Liver (tissue), 9 donors: ENCODE measurements around the gene HS3ST2. TPM values are rescaled to one million over a fixed set of nuclear protein-coding genes. Genes with fewer than 3 reads are reported as not detected.
"Not testable (repeated sequence)": the region's sequence is repeated elsewhere in the genome, so short reads cannot be mapped to it uniquely, and the experiment has no call there.

ENCODE experiments used
- DNase-seq: peaks from one replicate; pipeline ENCODE4 v3.0.0-alpha.2; 2017; ENCODE audit warnings: low spot score
- H3K27ac ChIP-seq, 2 donors: one replicate each; pipeline ENCODE4 v1.7.0; 2013; ENCODE audit warnings: inconsistent platforms in 2 of 2, low read length in 2 of 2, control low read depth in 1 of 2, low read depth in 1 of 2, mild to moderate bottlenecking in 1 of 2
- H3K27me3 ChIP-seq, 4 donors: one replicate each; pipeline versions ENCODE4 v1.6.1 to v1.7.0; 2013; ENCODE audit warnings: low read length in 3 of 4, inconsistent platforms in 1 of 4, mild to moderate bottlenecking in 1 of 4, moderate library complexity in 1 of 4; ENCODE audit not compliant: control insufficient read depth in 4 of 4, insufficient read depth in 4 of 4
- H3K36me3 ChIP-seq, 4 donors: one replicate each; pipeline versions ENCODE4 v1.6.1 to v1.7.0; 2013; ENCODE audit warnings: low read length in 3 of 4, mild to moderate bottlenecking in 3 of 4, low read depth in 1 of 4, moderate library complexity in 1 of 4; ENCODE audit not compliant: control insufficient read depth in 4 of 4, insufficient read depth in 3 of 4
- H3K4me1 ChIP-seq, 4 donors: one replicate each; pipeline versions ENCODE4 v1.6.1 to v1.7.0; 2013; ENCODE audit warnings: low read length in 3 of 4, mild to moderate bottlenecking in 3 of 4, moderate library complexity in 1 of 4; ENCODE audit not compliant: control insufficient read depth in 4 of 4, insufficient read depth in 4 of 4
- H3K4me3 ChIP-seq, 3 donors: one replicate each; pipeline versions ENCODE4 v1.6.1 to v1.7.0; 2013; ENCODE audit warnings: low read length in 3 of 3, control low read depth in 1 of 3, low read depth in 1 of 3, mild to moderate bottlenecking in 1 of 3
- H3K9ac ChIP-seq, 2 donors: one replicate each; pipeline ENCODE4 v1.7.0; 2013; ENCODE audit warnings: low read length in 2 of 2, mild to moderate bottlenecking in 2 of 2, moderate library complexity in 2 of 2, control low read depth in 1 of 2, low read depth in 1 of 2
- H3K9me3 ChIP-seq, 4 donors: one replicate each; pipeline versions ENCODE4 v1.6.1 to v1.7.0; 2013; ENCODE audit warnings: low read length in 3 of 4; ENCODE audit not compliant: control insufficient read depth in 4 of 4
- EGR1 ChIP-seq, 2 donors: IDR thresholded peaks; 2 replicates each; pipeline ENCODE4 v1.6.1; 2016 to 2018; ENCODE audit warnings: antibody characterized with exemption in 2 of 2, low read depth in 2 of 2
- FOXA1 ChIP-seq: IDR thresholded peaks from 2 replicates; pipeline ENCODE4 v1.6.1; 2016; ENCODE audit warnings: antibody characterized with exemption
- FOXA2 ChIP-seq: IDR thresholded peaks from 2 replicates; pipeline ENCODE4 v1.6.1; 2016; ENCODE audit warnings: antibody characterized with exemption
- GABPA ChIP-seq, 2 donors: IDR thresholded peaks in 1 of 2; conservative IDR thresholded peaks in 1 of 2; 2 replicates each; pipeline ENCODE4 v1.6.1; 2016; ENCODE audit warnings: antibody characterized with exemption in 2 of 2, mild to moderate bottlenecking in 1 of 2, moderate library complexity in 1 of 2
- HNF4A ChIP-seq, 2 donors: conservative IDR thresholded peaks; 2 replicates each; pipeline ENCODE4 v1.6.1; 2016; ENCODE audit warnings: antibody characterized with exemption in 2 of 2, mild to moderate bottlenecking in 2 of 2
- HNF4G ChIP-seq: IDR thresholded peaks from 2 replicates; pipeline ENCODE4 v1.6.1; 2016; ENCODE audit warnings: antibody characterized with exemption
- JUND ChIP-seq, 2 donors: IDR thresholded peaks; 2 replicates each; pipeline ENCODE4 v1.6.1; 2016; ENCODE audit warnings: antibody characterized with exemption in 2 of 2
- NR2F2 ChIP-seq: IDR thresholded peaks from 2 replicates; pipeline ENCODE4 v1.6.1; 2016; ENCODE audit warnings: antibody characterized with exemption
- RAD21 ChIP-seq, 2 donors: IDR thresholded peaks; 2 replicates each; pipeline ENCODE4 v1.6.1; 2016; ENCODE audit warnings: antibody characterized with exemption in 2 of 2, mild to moderate bottlenecking in 2 of 2
- RXRA ChIP-seq, 2 donors: IDR thresholded peaks; 2 replicates each; pipeline ENCODE4 v1.6.1; 2017 to 2018; ENCODE audit warnings: antibody characterized with exemption in 2 of 2, mild to moderate bottlenecking in 1 of 2
- SP1 ChIP-seq: IDR thresholded peaks from 2 replicates; pipeline ENCODE4 v1.6.1; 2018; ENCODE audit warnings: antibody characterized with exemption, mild to moderate bottlenecking
- TAF1 ChIP-seq: conservative IDR thresholded peaks from 2 replicates; pipeline ENCODE4 v1.6.1; 2016; ENCODE audit warnings: antibody characterized with exemption, mild to moderate bottlenecking
- WGBS: extraction: QIAGEN DNeasy Blood & Tissue Kit; methylation state at CpG from one replicate; pipeline ENCODE4 v1.1.7; 2013; 5-methylcytosine and 5-hydroxymethylcytosine counted together
- polyA plus RNA-seq, 2 donors: library from polyadenylated mRNA; stranded (reverse) in 1 of 2; unstranded in 1 of 2; fragments of 200-250 nt in 1 of 2; fragments of >200 nt in 1 of 2; fragmentation: Nextera tagmentation in 1 of 2; extraction: Ambion mirVana in 1 of 2; gene quantifications; one replicate each; pipeline versions ENCODE4 v1.2.1 to v1.2.3, GENCODE V29; 2013 to 2015
- total RNA-seq, 2 donors: library from RNA; depleted of rRNA; stranded (reverse); fragments of >200 nt; gene quantifications; one replicate each; pipeline ENCODE4 v1.2.3, GENCODE V29; 2014
- TF ChIP-seq, protein P1 (sequence below): IDR thresholded peaks from 2 replicates; pipeline ENCODE4 v1.6.1; 2016; ENCODE audit warnings: antibody characterized with exemption
- TF ChIP-seq, protein P2 (sequence below): IDR thresholded peaks from 2 replicates; pipeline ENCODE4 v1.6.1; 2016; ENCODE audit warnings: antibody characterized with exemption
- TF ChIP-seq, protein P3 (sequence below): fragments of 150-350 bp; IDR thresholded peaks from 2 replicates; pipeline ENCODE4 v1.5.1; 2017; ENCODE audit warnings: improper control_type of control experiment, low read depth, low read length; ENCODE audit not compliant: missing input control
- TF ChIP-seq, protein P4 (sequence below): IDR thresholded peaks from 2 replicates; pipeline ENCODE4 v1.6.1; 2016; ENCODE audit warnings: antibody characterized with exemption
- TF ChIP-seq, protein P5 (sequence below): IDR thresholded peaks from 2 replicates; pipeline ENCODE4 v1.6.1; 2016; ENCODE audit warnings: antibody characterized with exemption, mild to moderate bottlenecking
- donor health status: healthy.
- donor health status: healthy.
- donor health status: healthy.
- donor health status: healthy.
- donor health status: healthy.

The HS3ST2 gene
- total and polyA plus RNA-seq, 4 donors: 0.08 to 0.14 (median 0.09) TPM; not detected in 1

DNA sequence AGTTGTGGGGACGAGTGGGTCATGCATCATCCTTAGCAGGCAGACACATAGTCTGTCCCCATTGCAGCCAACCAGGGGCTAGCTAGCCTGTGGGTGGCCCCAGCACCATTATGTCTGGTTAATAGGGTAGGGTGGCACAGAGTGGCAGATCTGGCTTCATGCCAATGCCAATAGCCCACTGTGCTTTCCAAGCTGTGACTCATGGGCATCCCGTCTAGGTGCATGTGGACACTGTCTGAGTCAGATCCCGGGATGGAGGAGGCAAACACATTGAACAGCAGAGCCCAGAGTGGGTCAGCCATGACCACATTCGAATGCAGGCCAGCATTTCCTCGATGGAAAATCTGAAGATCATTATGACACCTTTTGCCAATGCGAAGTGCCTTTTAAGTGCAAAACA lies 2.5 kb downstream of the HS3ST2 start:
- no peak overlapping the region for H3K4me3 ChIP-seq
- no peak overlapping the region for H3K9ac ChIP-seq
- TF ChIP-seq HNF4A (conservative IDR thresholded peaks at IDR 0.05) (no peak), EGR1 (IDR thresholded peaks at IDR 0.05; ENCODE audit: low read depth in 2 of 2) (no peak), SP1 (no peak), RXRA (IDR thresholded peaks at IDR 0.05) (no peak), NR2F2 (no peak), GABPA (IDR thresholded peaks at IDR 0.05 in 1 of 2, conservative IDR thresholded peaks at IDR 0.05 in 1 of 2) (no peak), FOXA1 (no peak), RAD21 (IDR thresholded peaks at IDR 0.05) (no peak), FOXA2 (no peak), TAF1 (no peak), JUND (IDR thresholded peaks at IDR 0.05) (no peak), HNF4G (no peak)
- TF ChIP-seq, protein P1, sequence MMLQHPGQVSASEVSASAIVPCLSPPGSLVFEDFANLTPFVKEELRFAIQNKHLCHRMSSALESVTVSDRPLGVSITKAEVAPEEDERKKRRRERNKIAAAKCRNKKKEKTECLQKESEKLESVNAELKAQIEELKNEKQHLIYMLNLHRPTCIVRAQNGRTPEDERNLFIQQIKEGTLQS: no peak
- TF ChIP-seq, protein P2, sequence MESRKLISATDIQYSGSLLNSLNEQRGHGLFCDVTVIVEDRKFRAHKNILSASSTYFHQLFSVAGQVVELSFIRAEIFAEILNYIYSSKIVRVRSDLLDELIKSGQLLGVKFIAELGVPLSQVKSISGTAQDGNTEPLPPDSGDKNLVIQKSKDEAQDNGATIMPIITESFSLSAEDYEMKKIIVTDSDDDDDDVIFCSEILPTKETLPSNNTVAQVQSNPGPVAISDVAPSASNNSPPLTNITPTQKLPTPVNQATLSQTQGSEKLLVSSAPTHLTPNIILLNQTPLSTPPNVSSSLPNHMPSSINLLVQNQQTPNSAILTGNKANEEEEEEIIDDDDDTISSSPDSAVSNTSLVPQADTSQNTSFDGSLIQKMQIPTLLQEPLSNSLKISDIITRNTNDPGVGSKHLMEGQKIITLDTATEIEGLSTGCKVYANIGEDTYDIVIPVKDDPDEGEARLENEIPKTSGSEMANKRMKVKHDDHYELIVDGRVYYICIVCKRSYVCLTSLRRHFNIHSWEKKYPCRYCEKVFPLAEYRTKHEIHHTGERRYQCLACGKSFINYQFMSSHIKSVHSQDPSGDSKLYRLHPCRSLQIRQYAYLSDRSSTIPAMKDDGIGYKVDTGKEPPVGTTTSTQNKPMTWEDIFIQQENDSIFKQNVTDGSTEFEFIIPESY: no peak
- TF ChIP-seq, protein P3, sequence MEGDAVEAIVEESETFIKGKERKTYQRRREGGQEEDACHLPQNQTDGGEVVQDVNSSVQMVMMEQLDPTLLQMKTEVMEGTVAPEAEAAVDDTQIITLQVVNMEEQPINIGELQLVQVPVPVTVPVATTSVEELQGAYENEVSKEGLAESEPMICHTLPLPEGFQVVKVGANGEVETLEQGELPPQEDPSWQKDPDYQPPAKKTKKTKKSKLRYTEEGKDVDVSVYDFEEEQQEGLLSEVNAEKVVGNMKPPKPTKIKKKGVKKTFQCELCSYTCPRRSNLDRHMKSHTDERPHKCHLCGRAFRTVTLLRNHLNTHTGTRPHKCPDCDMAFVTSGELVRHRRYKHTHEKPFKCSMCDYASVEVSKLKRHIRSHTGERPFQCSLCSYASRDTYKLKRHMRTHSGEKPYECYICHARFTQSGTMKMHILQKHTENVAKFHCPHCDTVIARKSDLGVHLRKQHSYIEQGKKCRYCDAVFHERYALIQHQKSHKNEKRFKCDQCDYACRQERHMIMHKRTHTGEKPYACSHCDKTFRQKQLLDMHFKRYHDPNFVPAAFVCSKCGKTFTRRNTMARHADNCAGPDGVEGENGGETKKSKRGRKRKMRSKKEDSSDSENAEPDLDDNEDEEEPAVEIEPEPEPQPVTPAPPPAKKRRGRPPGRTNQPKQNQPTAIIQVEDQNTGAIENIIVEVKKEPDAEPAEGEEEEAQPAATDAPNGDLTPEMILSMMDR: no peak
- TF ChIP-seq, protein P4, sequence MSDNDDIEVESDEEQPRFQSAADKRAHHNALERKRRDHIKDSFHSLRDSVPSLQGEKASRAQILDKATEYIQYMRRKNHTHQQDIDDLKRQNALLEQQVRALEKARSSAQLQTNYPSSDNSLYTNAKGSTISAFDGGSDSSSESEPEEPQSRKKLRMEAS: no peak
- TF ChIP-seq, protein P5, sequence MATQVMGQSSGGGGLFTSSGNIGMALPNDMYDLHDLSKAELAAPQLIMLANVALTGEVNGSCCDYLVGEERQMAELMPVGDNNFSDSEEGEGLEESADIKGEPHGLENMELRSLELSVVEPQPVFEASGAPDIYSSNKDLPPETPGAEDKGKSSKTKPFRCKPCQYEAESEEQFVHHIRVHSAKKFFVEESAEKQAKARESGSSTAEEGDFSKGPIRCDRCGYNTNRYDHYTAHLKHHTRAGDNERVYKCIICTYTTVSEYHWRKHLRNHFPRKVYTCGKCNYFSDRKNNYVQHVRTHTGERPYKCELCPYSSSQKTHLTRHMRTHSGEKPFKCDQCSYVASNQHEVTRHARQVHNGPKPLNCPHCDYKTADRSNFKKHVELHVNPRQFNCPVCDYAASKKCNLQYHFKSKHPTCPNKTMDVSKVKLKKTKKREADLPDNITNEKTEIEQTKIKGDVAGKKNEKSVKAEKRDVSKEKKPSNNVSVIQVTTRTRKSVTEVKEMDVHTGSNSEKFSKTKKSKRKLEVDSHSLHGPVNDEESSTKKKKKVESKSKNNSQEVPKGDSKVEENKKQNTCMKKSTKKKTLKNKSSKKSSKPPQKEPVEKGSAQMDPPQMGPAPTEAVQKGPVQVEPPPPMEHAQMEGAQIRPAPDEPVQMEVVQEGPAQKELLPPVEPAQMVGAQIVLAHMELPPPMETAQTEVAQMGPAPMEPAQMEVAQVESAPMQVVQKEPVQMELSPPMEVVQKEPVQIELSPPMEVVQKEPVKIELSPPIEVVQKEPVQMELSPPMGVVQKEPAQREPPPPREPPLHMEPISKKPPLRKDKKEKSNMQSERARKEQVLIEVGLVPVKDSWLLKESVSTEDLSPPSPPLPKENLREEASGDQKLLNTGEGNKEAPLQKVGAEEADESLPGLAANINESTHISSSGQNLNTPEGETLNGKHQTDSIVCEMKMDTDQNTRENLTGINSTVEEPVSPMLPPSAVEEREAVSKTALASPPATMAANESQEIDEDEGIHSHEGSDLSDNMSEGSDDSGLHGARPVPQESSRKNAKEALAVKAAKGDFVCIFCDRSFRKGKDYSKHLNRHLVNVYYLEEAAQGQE: no peak
- H3K9me3 ChIP-seq: no peaks in the 10 kb centered on the region
- peaks cover 6 to 17% (median 10%) of the 10 kb centered on the region in 4 donors for H3K27me3 ChIP-seq
- H3K4me1 ChIP-seq: peaks cover 5 to 15% (median 9%) of the 10 kb centered on the region in 4 donors
- H3K36me3 ChIP-seq: no peaks in the 10 kb centered on the region
- DNase-seq: no peak
- WGBS: 70% methylated on average over 6 of the region's 6 CpGs
- H3K27ac ChIP-seq: no peak overlapping the region

DNA sequence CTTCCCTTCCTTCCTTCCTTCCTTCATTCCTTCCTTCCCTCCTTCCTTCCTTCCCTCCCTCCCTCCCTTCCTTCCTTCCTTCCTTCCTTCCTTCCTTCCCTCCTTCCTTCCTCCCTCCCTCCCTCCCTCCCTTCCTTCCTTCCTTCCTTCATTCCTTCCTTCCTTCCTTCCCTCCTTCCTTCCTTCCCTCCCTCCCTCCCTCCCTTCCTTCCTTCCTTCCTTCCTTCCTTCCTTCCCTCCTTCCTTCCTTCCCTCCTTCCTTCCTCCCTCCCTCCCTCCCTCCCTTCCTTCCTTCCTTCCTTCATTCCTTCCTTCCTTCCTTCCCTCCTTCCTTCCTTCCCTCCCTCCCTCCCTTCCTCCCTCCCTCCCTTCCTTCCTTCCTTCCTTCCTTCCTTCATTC lies 4.8 kb downstream of the HS3ST2 start:
- H3K4me3 ChIP-seq, H3K9ac ChIP-seq, H3K9me3 ChIP-seq, H3K4me1 ChIP-seq, H3K27ac ChIP-seq, H3K36me3 ChIP-seq, DNase-seq: not testable (repeated sequence)
- peaks cover 2 to 16% (median 6%) of the 10 kb centered on the region in 4 donors for H3K27me3 ChIP-seq
